GM12891 (cell line): ENCODE results near the gene APOC3.
A peak's percentile ranks its signal among the peaks of the same experiment; 100 is the strongest.

Experiments
- DNase-seq: peaks from one replicate; pipeline ENCODE4 v3.0.0; 2011; ENCODE audit warnings: low spot score; ENCODE audit not compliant: insufficient read length
- FAIRE-seq: peaks from 2 replicates; lab custom pipeline; 2011; peaks lifted over from hg19 to GRCh38; lab: Jason Lieb, UNC
- PAX5 ChIP-seq: IDR thresholded peaks from 2 replicates; pipeline ENCODE4 v1.6.1; 2011; ENCODE audit warnings: low read length, moderate library complexity, mild to moderate bottlenecking; ENCODE audit not compliant: insufficient read depth, severe bottlenecking
- POLR2A ChIP-seq: IDR thresholded peaks from 2 replicates; pipeline ENCODE4 v1.6.1; 2011; ENCODE audit warnings: low read depth, low read length, control low read depth
- POLR2AphosphoS5 ChIP-seq: IDR thresholded peaks from 2 replicates; pipeline ENCODE4 v1.6.1; 2011; ENCODE audit warnings: low read depth, low read length, control low read depth
- POU2F2 ChIP-seq: IDR thresholded peaks from 2 replicates; pipeline ENCODE4 v1.6.1; 2011; ENCODE audit warnings: low read depth, mild to moderate bottlenecking, control low read depth, low read length, moderate library complexity
- SPI1 ChIP-seq: IDR thresholded peaks from 2 replicates; pipeline ENCODE4 v1.6.1; 2011; ENCODE audit warnings: low read depth, low read length, control low read depth
- TAF1 ChIP-seq: IDR thresholded peaks from 2 replicates; pipeline ENCODE4 v1.6.1; 2011; ENCODE audit warnings: low read depth, low read length, control low read depth

Gene APOC3

GRCh38 chr11:116870054-116870453, 40.3 kb downstream of the APOC3 start:
- no peak for DNase-seq
- no peak for FAIRE-seq
- TF ChIP-seq PAX5 = no peak
- TF ChIP-seq POLR2A = no peak
- no peak for TF ChIP-seq POLR2AphosphoS5
- no peak for TF ChIP-seq SPI1
- no peak for TF ChIP-seq TAF1
- no peak for TF ChIP-seq POU2F2

GRCh38 chr11:116871248-116871647, 41.5 kb downstream of the APOC3 start:
- no peak for TF ChIP-seq TAF1
- no peak for TF ChIP-seq POLR2AphosphoS5
- TF ChIP-seq PAX5 = no peak
- TF ChIP-seq POLR2A = no peak
- no peak for TF ChIP-seq SPI1
- no peak for TF ChIP-seq POU2F2
- DNase-seq (no peak), FAIRE-seq (no peak)

- no peak for TF ChIP-seq TAF1
- TF ChIP-seq POU2F2 = no peak
- TF ChIP-seq SPI1 = no peak
- no peak for TF ChIP-seq PAX5
- TF ChIP-seq POLR2AphosphoS5 = no peak
- TF ChIP-seq POLR2A = no peak
- no peak for FAIRE-seq
- no peak for DNase-seq
These were observed 43.7 kb downstream of the APOC3 start for GRCh38 chr11:116873381-116873780.

GRCh38 chr11:116874251-116874650, 44.5 kb downstream of the APOC3 start:
- DNase-seq = no peak
- FAIRE-seq = no peak
- TF ChIP-seq PAX5 (no peak), SPI1 (no peak), POU2F2 (no peak), POLR2AphosphoS5 (no peak), POLR2A (no peak), TAF1 (no peak)

GRCh38 chr11:116875194-116875593, 45.5 kb downstream of the APOC3 start:
- TF ChIP-seq POLR2AphosphoS5 (no peak), TAF1 (no peak), POLR2A (no peak), PAX5 (no peak), SPI1 (no peak), POU2F2 (no peak)
- no peak for DNase-seq

GRCh38 chr11:116876656-116877055, 46.9 kb downstream of the APOC3 start:
- DNase-seq = no peak
- TF ChIP-seq PAX5 (no peak), SPI1 (no peak), POLR2AphosphoS5 (no peak), POLR2A (no peak), POU2F2 (no peak), TAF1 (no peak)
- FAIRE-seq = no peak

More at GRCh38 chr11:116875194-116875593, 45.5 kb downstream of the APOC3 start:
- FAIRE-seq = no peak

GRCh38 chr11:116879800-116880625, 50.3 kb downstream of the APOC3 start:
- TF ChIP-seq POLR2A = no peak
- no peak for TF ChIP-seq SPI1
- TF ChIP-seq PAX5 = no peak
- no peak for TF ChIP-seq POU2F2
- TF ChIP-seq POLR2AphosphoS5 = no peak
- no peak for TF ChIP-seq TAF1
- DNase-seq = peak; percentile 35
- FAIRE-seq = peak; percentile 90

- FAIRE-seq (no peak), DNase-seq (no peak)
- TF ChIP-seq POLR2A = no peak
- no peak for TF ChIP-seq POU2F2
- no peak for TF ChIP-seq TAF1
- TF ChIP-seq POLR2AphosphoS5 = no peak
- no peak for TF ChIP-seq SPI1
- TF ChIP-seq PAX5 = no peak
These were observed 51.4 kb downstream of the APOC3 start for GRCh38 chr11:116881143-116881542.

- DNase-seq (no peak), FAIRE-seq (no peak)
- TF ChIP-seq POLR2A (no peak), SPI1 (no peak), PAX5 (no peak), TAF1 (no peak), POU2F2 (no peak), POLR2AphosphoS5 (no peak)
These were observed 52.7 kb downstream of the APOC3 start for GRCh38 chr11:116882386-116882785.
